CD14-positive monocyte (primary cell): ENCODE measurements around the gene STAP1. TPM values are rescaled to one million over a fixed set of nuclear protein-coding genes. Genes with fewer than 3 reads are reported as not detected.
A peak's percentile ranks its signal among the peaks of the same experiment; 100 is the strongest.

Experiments used
- DNase-seq, 3 donors: peaks; one replicate each; pipeline ENCODE4 v3.0.0-alpha.2; 2011 to 2022
- H2AFZ ChIP-seq: 2 replicates; pipeline ENCODE4 v1.6.0; 2012; ENCODE audit warnings: mild to moderate bottlenecking, low read depth, low read length, inconsistent platforms; ENCODE audit not compliant: insufficient read depth, poor library complexity, severe bottlenecking
- H3K27ac ChIP-seq, 2 donors: 1 replicate in 1 of 2; 2 replicates in 1 of 2; pipeline ENCODE4 v1.5.1; 2012 to 2013; ENCODE audit warnings: low read length in 2 of 2, control low read depth in 1 of 2, inconsistent platforms in 1 of 2, low read depth in 1 of 2, mild to moderate bottlenecking in 1 of 2
- H3K27me3 ChIP-seq, 2 donors: one replicate each; pipeline versions ENCODE4 v1.6.0 to v1.6.1; 2011 to 2013; ENCODE audit warnings: low read length in 2 of 2; ENCODE audit not compliant: control insufficient read depth in 2 of 2, insufficient read depth in 2 of 2
- H3K36me3 ChIP-seq, 2 donors: replicated peaks in 1 of 2; 1 replicate in 1 of 2; 2 replicates in 1 of 2; pipeline versions ENCODE4 v1.5.1 to v1.6.1; 2012 to 2013; ENCODE audit warnings: low read length in 2 of 2, control low read depth in 1 of 2, inconsistent platforms in 1 of 2, mild to moderate bottlenecking in 1 of 2; ENCODE audit not compliant: insufficient read depth in 2 of 2, control insufficient read depth in 1 of 2
- H3K4me1 ChIP-seq, 2 donors: 1 replicate in 1 of 2; 2 replicates in 1 of 2; pipeline versions ENCODE4 v1.5.1 to v1.6.1; 2012 to 2013; ENCODE audit warnings: low read length in 2 of 2, control low read depth in 1 of 2, inconsistent platforms in 1 of 2, mild to moderate bottlenecking in 1 of 2, moderate library complexity in 1 of 2; ENCODE audit not compliant: insufficient read depth in 2 of 2, control insufficient read depth in 1 of 2
- H3K4me2 ChIP-seq: replicated peaks from 2 replicates; pipeline ENCODE3; 2012; ENCODE audit warnings: low read length, moderate library complexity, mild to moderate bottlenecking; ENCODE audit not compliant: poor library complexity, severe bottlenecking; ENCODE audit errors: extremely low read depth
- H3K4me3 ChIP-seq, 3 experiments: fragments of 200-600 bp in 1 of 3; sonication (generic) in 1 of 3; replicated peaks in 1 of 3; 1 replicate in 2 of 3; 2 replicates in 1 of 3; pipeline ENCODE4 v1.5.1; 2011 to 2013; ENCODE audit warnings: low read length in 3 of 3, mild to moderate bottlenecking in 3 of 3, control low read depth in 2 of 3, low read depth in 2 of 3, inconsistent platforms in 1 of 3, moderate library complexity in 1 of 3
- H3K79me2 ChIP-seq: 2 replicates; pipeline ENCODE4 v1.6.0; 2012; ENCODE audit warnings: mild to moderate bottlenecking, control low read depth, inconsistent platforms, low read length, moderate library complexity; ENCODE audit not compliant: insufficient read depth
- H3K9ac ChIP-seq: 2 replicates; pipeline ENCODE4 v1.6.0; 2017; ENCODE audit warnings: low read length, mild to moderate bottlenecking; ENCODE audit not compliant: insufficient read depth, poor library complexity, severe bottlenecking
- H3K9me3 ChIP-seq, 2 donors: replicated peaks in 1 of 2; 1 replicate in 1 of 2; 2 replicates in 1 of 2; pipeline versions ENCODE4 v1.5.1 to v1.6.1; 2012 to 2013; ENCODE audit warnings: low read length in 2 of 2, control low read depth in 1 of 2; ENCODE audit not compliant: control insufficient read depth in 1 of 2, insufficient read depth in 1 of 2
- H4K20me1 ChIP-seq: 2 replicates; pipeline ENCODE4 v1.6.0; 2012; ENCODE audit warnings: mild to moderate bottlenecking, low read length, control low read depth, moderate library complexity; ENCODE audit not compliant: insufficient read depth
- H3K27ac Mint-ChIP-seq, 7 donors: one replicate each; pipeline ENCODE4 v1.8.0; 2020; ENCODE audit warnings: mild to moderate bottlenecking in 7 of 7, mixed read lengths in 7 of 7, moderate library complexity in 6 of 7, inconsistent platforms in 2 of 7
- H3K27me3 Mint-ChIP-seq, 3 donors: one replicate each; pipeline ENCODE4 v1.8.0; 2021 to 2022; ENCODE audit warnings: low read depth in 3 of 3, mild to moderate bottlenecking in 3 of 3, mixed read lengths in 3 of 3, moderate library complexity in 3 of 3, inconsistent platforms in 1 of 3
- H3K36me3 Mint-ChIP-seq, 2 donors: one replicate each; pipeline ENCODE4 v1.8.0; 2020; ENCODE audit warnings: mixed read lengths in 2 of 2, inconsistent platforms in 1 of 2, mild to moderate bottlenecking in 1 of 2
- H3K4me1 Mint-ChIP-seq: one replicate; pipeline ENCODE4 v1.8.0; 2020; ENCODE audit warnings: mild to moderate bottlenecking, mixed read lengths
- H3K4me3 Mint-ChIP-seq, 2 donors: one replicate each; pipeline ENCODE4 v1.8.0; 2020; ENCODE audit warnings: mild to moderate bottlenecking in 2 of 2, mixed read lengths in 2 of 2, moderate library complexity in 1 of 2
- H3K9me3 Mint-ChIP-seq, 7 donors: one replicate each; pipeline ENCODE4 v1.8.0; 2020 to 2022; ENCODE audit warnings: mixed read lengths in 7 of 7, mild to moderate bottlenecking in 6 of 7, moderate library complexity in 6 of 7, inconsistent platforms in 2 of 7
- CTCF ChIP-seq: fragments of 200-600 bp; IDR thresholded peaks from one replicate; pipeline ENCODE4 v1.8.0; 2022; ENCODE audit warnings: antibody characterized with exemption, mild to moderate bottlenecking
- WGBS: methylation state at CpG from one replicate; pipeline ENCODE4 v1.1.5; 2013; ENCODE audit warnings: missing lambda C conversion rate; ENCODE audit not compliant: insufficient coverage; 5-methylcytosine and 5-hydroxymethylcytosine counted together
- intact Hi-C, 2 donors: fragments of 100-400 bp; cut with micrococcal nuclease; formaldehyde crosslinking; loops; one replicate each; pipeline versions ENCODE4 v1.15.0 to v1.15.1; 2023
- polyA plus RNA-seq, 3 donors: library from polyadenylated mRNA; depleted of rRNA in 1 of 3; unstranded in 2 of 3; stranded (reverse) in 1 of 3; fragments of 300-500 nt in 2 of 3; fragments of >200 nt in 1 of 3; fragmentation: Illumina TruSeq in 2 of 3; gene quantifications; 1 replicate in 2 of 3; 2 replicates in 1 of 3; pipeline ENCODE4 v1.2.3, GENCODE V29; 2012 to 2021
- small RNA-seq: library from RNA; depleted of rRNA; stranded (forward); fragments of <200 nt; gene quantifications from one replicate; pipeline ENCODE3, GENCODE V24; 2012; ENCODE audit warnings: low read depth; ENCODE audit not compliant: insufficient read length

Gene STAP1
- polyA plus RNA-seq, 3 donors: 0.13 to 0.14 TPM; not detected in 1

GRCh38 chr4:67638136-67638535, 79.6 kb downstream of the STAP1 start:
- no peak overlapping the region for H3K4me2 ChIP-seq
- H3K36me3 ChIP-seq: peaks cover 14 to 64% of the 10 kb centered on the region in 2 donors
- no peak overlapping the region for H3K4me3 ChIP-seq
- peak overlapping the region; percentile 9 to 32 for H3K27ac ChIP-seq
- no peaks in the 10 kb centered on the region for H3K27me3 ChIP-seq
- H3K9ac ChIP-seq: no peak overlapping the region
- H3K4me3 Mint-ChIP-seq: peak overlapping the region in 1 of 2 donors; percentile 40
- peaks cover 9 to 15% of the 10 kb centered on the region in 2 donors for H3K4me1 ChIP-seq
- intact Hi-C loops: no loop called here
- peaks cover 0 to 4% (median 0%) of the 10 kb centered on the region in 7 donors for H3K9me3 Mint-ChIP-seq
- H3K9me3 ChIP-seq: no peaks in the 10 kb centered on the region
- H3K4me1 Mint-ChIP-seq: peaks cover 20% of the 10 kb centered on the region
- peak overlapping the region in 4 of 7 donors; percentile 55 to 74 (median 62) for H3K27ac Mint-ChIP-seq
- no peak overlapping the region for H2AFZ ChIP-seq
- H3K79me2 ChIP-seq: no peaks in the 10 kb centered on the region
- peak in 1 of 3 donors; percentile 3 for DNase-seq
- no peaks in the 10 kb centered on the region for H4K20me1 ChIP-seq
- peaks cover 0 to 2% (median 0%) of the 10 kb centered on the region in 3 donors for H3K27me3 Mint-ChIP-seq
- no peak for TF ChIP-seq CTCF
- H3K36me3 Mint-ChIP-seq: peaks cover 60% of the 10 kb centered on the region in 2 donors
- 4% methylated on average over 2 of the region's 5 CpGs for WGBS

- Histone ChIP-seq H3K27me3 (no peaks in the 10 kb centered on the region), H3K79me2 (no peaks in the 10 kb centered on the region), H3K4me3 (no peak overlapping the region), H2AFZ (no peak overlapping the region), H3K27ac (no peak overlapping the region), H4K20me1 (no peaks in the 10 kb centered on the region), H3K9me3 (no peaks in the 10 kb centered on the region), H3K4me1 (no peaks in the 10 kb centered on the region), H3K36me3 (peaks cover 26 to 74% of the 10 kb centered on the region in 2 donors), H3K4me2 (no peak overlapping the region), H3K9ac (no peak overlapping the region)
- Mint-ChIP-seq H3K27ac (no peak overlapping the region), H3K4me1 (no peaks in the 10 kb centered on the region), H3K36me3 (peaks cover 69 to 74% of the 10 kb centered on the region in 2 donors), H3K9me3 (peaks cover 0 to 9% (median 3%) of the 10 kb centered on the region in 7 donors), H3K27me3 (no peaks in the 10 kb centered on the region), H3K4me3 (no peak overlapping the region)
- DNase-seq: no peak
- intact Hi-C loops: no loop called here
- TF ChIP-seq CTCF: no peak
These were observed 93.0 kb downstream of the STAP1 start for GRCh38 chr4:67651536-67651935.

Small RNA genes lying within 50 kb of the gene (small RNA-seq; reads per million reads assigned to genes)
- not detected for gene AC096720.1

Other genes with a start within 250 kb of the STAP1 start
- gene CENPC, start 13.2 kb upstream of the STAP1 start, polyA plus RNA-seq: 1 to 10 TPM; 6.3 to 7.2 (median 6.7) TPM
- gene UBA6, start 142.4 kb downstream of the STAP1 start, polyA plus RNA-seq: 10 to 100 TPM in 2 of 3 donors, 1 to 10 TPM in 1; 8.4 to 22.0 (median 21.0) TPM
- not detected for gene GNRHR, start 195.7 kb downstream of the STAP1 start, polyA plus RNA-seq